WTC11 (cell line): ENCODE measurements around the gene CEP76.

ENCODE experiments used
- ARID4B ChIP-seq: sonication (generic); formaldehyde crosslinking; IDR thresholded peaks from 2 replicates; pipeline ENCODE4 v1.8.0; 2023; ENCODE audit warnings: missing genetic modification reagents, mild to moderate bottlenecking, borderline replicate concordance
- ATF1 ChIP-seq: sonication (generic); formaldehyde crosslinking; IDR thresholded peaks from 2 replicates; pipeline ENCODE4 v1.8.1; 2023; ENCODE audit warnings: mild to moderate bottlenecking, moderate library complexity, missing genetic modification reagents
- ATF6 ChIP-seq: sonication (generic); formaldehyde crosslinking; IDR thresholded peaks from 2 replicates; pipeline ENCODE4 v1.8.1; 2023; ENCODE audit warnings: mild to moderate bottlenecking, missing genetic modification reagents
- CTCF ChIP-seq: fragments of 200-600 bp; IDR thresholded peaks from 2 replicates; pipeline ENCODE4 v1.8.0; 2022; ENCODE audit warnings: antibody characterized with exemption
- E2F4 ChIP-seq: sonication (generic); formaldehyde crosslinking; IDR thresholded peaks from 2 replicates; pipeline ENCODE4 v1.8.1; 2022; ENCODE audit warnings: low read depth, mild to moderate bottlenecking, moderate library complexity, missing genetic modification reagents, borderline replicate concordance
- SMAD3 ChIP-seq: sonication (generic); formaldehyde crosslinking; IDR thresholded peaks from 2 replicates; pipeline ENCODE4 v1.8.0; 2022; ENCODE audit warnings: missing genetic modification reagents, mild to moderate bottlenecking, borderline replicate concordance
- TP53 ChIP-seq: sonication (generic); formaldehyde crosslinking; IDR thresholded peaks from 2 replicates; pipeline ENCODE4 v1.8.1; 2023; ENCODE audit warnings: mild to moderate bottlenecking, missing genetic modification reagents
- USF1 ChIP-seq: sonication (generic); formaldehyde crosslinking; IDR thresholded peaks from 2 replicates; pipeline ENCODE4 v1.8.0; 2022; ENCODE audit warnings: mild to moderate bottlenecking, missing genetic modification reagents
- USF2 ChIP-seq: sonication (generic); formaldehyde crosslinking; IDR thresholded peaks from 2 replicates; pipeline ENCODE4 v1.8.1; 2023; ENCODE audit warnings: mild to moderate bottlenecking, missing genetic modification reagents, moderate library complexity
- ZNF263 ChIP-seq: sonication (generic); formaldehyde crosslinking; IDR thresholded peaks from 2 replicates; pipeline ENCODE4 v1.8.1; 2022; ENCODE audit warnings: low read depth, mild to moderate bottlenecking, moderate library complexity, missing genetic modification reagents
- ZNF281 ChIP-seq: sonication (generic); formaldehyde crosslinking; IDR thresholded peaks from 2 replicates; pipeline ENCODE4 v1.8.0; 2023; ENCODE audit warnings: mild to moderate bottlenecking, missing genetic modification reagents

GRCh38 chr18:12702221-12703095 is at the start of gene CEP76, which contains the start of gene PSMG2:
- TF ChIP-seq CTCF = no peak
- 0 out of 2 replicates have a peak, but pooled peaks have one; percentile 53 for TF ChIP-seq SMAD3 (CRISPR knock-in tag)
- TF ChIP-seq E2F4 = no peak; the same call in 1 of the 2 replicates
- TF ChIP-seq ATF1 (CRISPR knock-in tag) = 0 out of 2 replicates have a peak, but pooled peaks have one; percentile 50
- no peak for TF ChIP-seq ZNF281 (CRISPR knock-in tag)
- TF ChIP-seq TP53 (CRISPR knock-in tag) = no peak
- TF ChIP-seq USF2 (CRISPR knock-in tag) = no peak
- 0 out of 2 replicates have a peak, but pooled peaks have one; percentile 31 for TF ChIP-seq USF1
- no peak; the same call in none of the 2 replicates for TF ChIP-seq ARID4B (CRISPR knock-in tag)
- TF ChIP-seq ZNF263 (CRISPR knock-in tag) = no peak
- TF ChIP-seq ATF6 (CRISPR knock-in tag) = no peak
